HG02759 (cell line): ENCODE measurements around the gene RABL2B.
"Not testable (repeated sequence)": the region's sequence is repeated elsewhere in the genome, so short reads cannot be mapped to it uniquely, and the experiment has no call there.

ENCODE experiments used
- ATAC-seq: cut with Tn5 transposase; IDR thresholded peaks from one replicate; pipeline ENCODE4 v1.9.1; 2021; ENCODE audit warnings: mild to moderate bottlenecking, moderate library complexity; ENCODE audit not compliant: unreplicated experiment

RABL2B gene

DNA sequence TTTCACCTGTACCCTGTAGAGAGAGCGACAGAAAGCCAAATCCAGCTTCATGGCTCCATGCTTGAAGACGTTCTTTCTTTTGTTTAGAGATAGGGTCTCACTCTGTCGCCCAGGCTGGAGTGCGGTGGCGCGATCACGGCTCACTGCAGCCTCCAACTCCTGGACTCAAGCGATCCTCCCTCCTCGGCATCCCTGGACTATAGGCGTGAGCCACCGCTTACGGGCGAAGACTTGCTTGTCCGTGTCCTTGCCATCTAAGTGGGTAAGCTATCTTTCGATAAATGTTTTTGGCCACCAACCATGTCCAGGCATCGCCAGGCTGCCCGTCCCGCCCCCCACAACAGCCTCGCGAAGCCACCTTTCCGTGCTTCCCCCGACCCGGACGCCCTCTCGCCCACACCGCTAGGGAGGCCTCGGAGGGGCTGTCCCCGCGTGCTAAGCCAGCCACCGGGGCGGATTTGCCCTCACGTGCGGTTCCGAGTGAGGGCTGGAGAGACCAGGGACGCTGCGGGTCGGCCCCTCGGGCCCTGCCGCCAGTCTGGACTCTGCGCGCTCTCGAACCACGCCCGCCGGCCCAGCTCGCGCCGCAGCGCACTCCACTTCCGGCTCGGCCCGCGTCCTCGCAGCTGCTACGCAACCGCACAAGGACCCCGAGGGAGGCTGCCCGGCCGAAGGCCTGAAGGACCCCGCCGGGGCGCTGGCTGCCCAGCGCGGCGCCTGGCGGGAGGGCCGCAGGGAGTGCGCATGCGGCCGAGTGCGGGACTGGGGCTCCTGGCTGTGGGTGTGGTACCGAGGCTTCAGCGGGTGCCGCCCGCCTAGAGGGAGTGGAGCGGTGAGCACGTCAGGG, at the start of gene RABL2B:
Gene RABL2B (minus strand): TSS at position 604 of the 847 bp plus-strand sequence. CDS start 1,342 bp downstream, outside the sequence.
- peak; percentile 96 for ATAC-seq

DNA sequence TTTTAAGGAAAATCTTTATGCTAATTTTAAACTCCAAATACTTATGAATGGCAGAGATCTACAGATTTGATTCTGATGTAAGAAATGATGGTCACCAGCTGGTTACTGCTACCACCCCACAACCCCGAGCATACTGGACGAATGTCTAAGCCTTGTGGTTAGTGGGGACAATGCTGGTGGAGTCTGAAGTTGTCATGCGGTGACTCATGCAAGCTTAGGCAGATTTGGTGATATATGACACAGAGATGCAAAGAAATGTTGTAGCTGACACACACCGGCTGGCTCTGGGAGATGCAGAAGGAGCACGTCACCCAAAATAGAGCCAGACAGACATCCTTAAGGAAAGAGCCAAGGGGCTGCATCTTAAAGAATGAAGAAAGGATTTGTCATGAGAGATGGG, 3.5 kb upstream of the RABL2B start:
- not testable (repeated sequence) for ATAC-seq

DNA sequence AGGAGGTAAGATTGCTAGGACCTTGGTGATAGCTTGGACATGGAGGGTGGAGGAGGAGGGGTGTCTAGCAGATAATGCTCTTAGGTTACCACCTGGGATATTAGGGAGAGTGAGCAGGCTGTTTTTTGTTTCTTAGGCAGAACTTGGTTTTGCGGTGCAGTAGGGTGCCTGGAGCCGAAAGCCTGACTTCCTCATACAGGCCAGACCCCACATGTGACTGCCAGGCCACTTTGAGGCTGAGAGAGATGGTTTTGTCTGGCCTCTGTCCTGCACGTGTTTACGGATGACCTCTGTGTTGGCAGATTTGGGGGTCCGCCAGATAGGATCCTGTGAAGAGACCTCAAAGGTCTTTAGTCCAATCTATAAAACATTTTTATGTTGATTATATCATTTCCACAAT, 1.9 kb upstream of the RABL2B start:
- not testable (repeated sequence) for ATAC-seq

DNA sequence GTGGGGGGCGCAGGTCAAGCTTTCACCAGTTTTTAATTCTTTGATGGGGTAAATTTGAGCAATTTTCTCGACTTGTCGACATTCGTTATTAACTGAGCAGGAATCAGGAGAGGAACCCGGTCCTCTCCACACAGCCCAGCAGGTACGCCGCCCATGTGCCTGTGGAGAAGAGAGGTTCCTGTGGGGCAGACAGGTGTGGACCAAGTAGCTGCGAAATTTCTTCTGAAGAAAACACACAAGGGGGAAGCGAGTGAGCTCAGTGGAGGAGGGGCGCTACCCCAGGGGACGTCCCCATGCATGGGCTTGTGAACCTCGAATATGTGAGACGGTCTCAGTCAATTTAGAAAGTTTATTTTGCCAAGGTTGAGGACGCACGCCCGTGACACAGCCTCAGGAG, 442 bp upstream of the RABL2B start:
- ATAC-seq, result peak; percentile 32

DNA sequence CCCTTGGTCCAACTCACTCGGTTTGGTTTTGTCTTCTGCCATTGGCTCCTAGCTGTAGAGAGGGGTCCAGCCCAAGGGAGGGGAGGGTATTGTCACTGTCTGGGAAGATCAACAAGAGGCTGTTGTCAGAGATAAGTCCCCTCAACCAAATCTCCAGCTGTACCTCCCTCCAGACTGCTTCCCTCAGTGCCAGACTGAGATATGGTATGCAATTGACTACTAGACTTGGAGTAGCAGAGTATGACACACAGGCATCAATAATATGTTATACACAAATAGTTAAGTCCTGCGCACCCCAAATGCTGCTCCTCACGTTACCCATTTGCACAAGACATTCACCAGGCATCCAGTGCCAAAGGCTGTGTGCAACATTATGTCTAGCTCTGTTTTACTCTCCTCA, 1.2 kb downstream of the RABL2B start:
- ATAC-seq, result not testable (repeated sequence)

DNA sequence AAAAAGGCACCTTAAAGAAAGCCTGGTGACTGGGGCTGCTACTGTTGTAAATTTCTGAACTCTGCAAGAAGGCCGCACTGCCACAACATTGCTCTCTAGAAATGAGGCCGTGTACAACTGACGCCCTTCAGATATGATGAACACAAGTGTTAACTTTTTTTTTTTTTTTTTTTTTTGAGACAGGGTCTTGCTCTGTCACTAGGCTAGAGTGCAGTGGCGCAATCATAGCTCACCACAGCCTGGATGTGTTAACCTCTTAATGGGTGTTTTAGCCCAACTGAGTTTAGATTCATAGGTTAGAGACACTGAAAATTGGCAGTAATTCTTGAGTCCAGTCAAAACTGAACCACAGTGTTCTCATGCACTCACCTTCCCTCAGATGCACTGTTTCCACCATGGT, 3.2 kb downstream of the RABL2B start:
- ATAC-seq, result not testable (repeated sequence)

DNA sequence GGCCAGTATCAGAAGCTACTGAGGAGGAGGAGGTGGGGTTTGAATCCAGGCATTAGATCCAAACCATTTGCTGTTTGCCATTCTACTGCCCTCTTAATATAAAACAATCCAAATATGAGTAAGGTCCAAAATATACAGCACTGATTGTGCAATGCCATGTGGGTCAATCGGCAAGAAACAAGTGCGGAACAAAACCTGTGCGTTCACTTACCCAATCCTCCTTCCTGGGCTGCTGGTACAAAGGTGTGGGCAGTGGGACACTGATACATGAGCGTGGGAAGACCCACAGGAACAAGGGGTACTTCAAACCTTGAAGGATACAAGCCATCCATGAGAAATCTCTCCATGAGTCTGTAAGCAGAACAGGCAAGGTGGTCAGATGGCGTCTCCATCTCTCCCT, 5.8 kb downstream of the RABL2B start:
- ATAC-seq, result not testable (repeated sequence)

DNA sequence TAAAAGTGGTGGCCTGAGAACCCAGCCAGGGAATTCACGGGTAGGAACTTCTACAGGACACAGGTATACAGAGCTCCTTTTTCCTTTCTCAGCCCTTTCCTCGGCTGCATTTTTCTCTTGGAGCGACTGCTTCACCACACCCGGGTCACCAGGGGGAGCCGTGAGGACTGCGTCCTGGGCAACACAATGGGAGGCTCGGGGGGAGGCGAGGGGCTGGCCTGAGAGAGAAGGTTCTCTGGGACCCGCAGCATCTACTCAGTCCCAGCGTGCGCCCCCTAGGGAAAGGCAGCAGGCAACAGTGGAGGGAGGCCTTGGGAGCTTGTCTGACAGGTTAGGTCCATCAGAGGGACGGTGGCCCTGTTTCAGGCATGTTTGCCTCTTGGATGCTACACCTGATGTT, 8.3 kb downstream of the RABL2B start:
- ATAC-seq, result not testable (repeated sequence)

DNA sequence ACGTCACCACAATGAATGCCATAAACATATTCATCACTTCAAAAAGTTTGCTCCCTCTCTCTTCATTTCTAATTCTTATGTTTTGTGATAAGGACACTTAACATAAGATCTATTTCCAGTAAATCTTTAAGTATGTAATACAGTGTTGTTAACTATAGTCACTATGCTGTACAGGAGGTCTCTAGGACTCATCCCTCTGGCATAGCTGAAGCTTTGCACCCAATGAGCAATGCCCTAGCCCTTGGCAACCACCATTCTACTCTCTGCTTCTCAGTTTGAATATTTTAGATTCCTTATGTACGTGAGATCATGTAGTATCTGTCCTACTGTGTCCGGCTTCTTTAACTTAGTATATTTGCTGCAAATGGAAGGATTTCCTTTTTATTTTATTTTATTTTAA, 19.1 kb downstream of the RABL2B start:
- not testable (repeated sequence) for ATAC-seq

DNA sequence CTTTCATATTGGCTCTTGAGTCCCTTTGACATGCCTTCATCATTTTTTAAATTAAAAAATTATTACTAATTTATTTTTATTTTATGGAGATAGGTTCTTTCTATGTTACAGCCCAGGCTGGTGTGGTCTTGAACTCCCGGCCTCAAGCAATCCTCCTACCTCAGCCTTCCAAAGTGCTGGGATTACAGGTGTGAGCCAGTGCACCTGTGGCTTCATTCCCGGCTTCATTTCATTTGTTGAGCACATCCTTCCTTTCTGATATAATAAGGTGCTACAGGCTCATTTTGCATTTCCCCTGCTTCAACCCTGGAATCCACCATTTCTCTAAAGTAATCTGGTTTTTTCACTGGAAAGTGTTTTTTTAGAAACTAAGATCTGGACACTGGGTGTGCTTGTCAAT, 21.6 kb downstream of the RABL2B start:
- not testable (repeated sequence) for ATAC-seq

DNA sequence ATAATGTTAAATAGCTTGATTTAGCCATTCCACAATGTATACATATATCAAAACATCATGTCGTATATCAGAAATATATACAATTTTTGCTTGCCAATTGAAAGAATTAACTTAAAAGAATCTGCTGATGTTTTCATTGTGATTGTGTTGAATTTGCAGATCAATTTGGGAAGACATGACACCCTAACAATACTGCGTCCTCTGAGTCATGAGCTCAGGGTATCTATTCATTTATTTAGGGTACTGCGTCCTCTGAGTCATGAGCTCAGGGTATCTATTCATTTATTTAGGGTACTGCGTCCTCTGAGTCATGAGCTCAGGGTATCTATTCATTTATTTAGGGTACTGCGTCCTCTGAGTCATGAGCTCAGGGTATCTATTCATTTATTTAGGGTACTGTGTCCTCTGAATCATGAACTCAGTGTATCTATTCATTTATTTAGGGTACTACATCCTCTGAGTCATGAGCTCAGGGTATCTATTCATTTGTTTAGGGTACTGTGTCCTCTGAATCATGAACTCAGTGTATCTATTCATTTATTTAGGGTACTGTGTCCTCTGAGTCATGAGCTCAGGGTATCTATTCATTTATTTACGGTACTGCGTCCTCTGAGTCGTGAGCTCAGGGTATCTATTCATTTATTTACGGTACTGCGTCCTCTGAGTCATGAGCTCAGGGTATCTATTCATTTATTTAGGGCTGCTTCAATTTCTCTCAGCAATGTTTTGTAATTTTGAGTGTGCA, 23.7 kb downstream of the RABL2B start:
- not testable (repeated sequence) for ATAC-seq

DNA sequence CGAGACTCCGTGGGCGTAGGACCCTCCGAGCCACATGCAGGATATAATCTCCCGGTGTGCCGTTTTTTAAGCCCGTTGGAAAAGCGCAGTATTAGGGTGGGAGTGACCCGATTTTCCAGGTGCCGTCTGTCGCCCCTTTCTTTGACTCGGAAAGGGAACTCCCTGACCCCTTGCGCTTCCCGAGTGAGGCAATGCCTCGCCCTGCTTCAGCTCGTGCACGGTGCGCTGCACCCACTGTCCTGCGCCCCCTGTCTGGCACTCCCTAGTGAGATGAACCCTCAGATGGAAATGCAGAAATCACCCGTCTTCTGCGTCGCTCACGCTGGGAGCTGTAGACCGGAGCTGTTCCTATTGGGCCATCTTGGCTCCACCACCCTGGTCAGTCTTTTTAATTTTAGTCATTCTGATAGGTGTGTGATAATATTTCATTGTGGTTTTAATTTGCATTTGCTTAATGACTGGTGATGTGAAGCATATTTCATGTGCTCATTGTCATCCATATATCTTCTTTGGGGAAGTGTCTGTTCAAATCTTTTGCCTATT, 26.4 kb downstream of the RABL2B start:
- ATAC-seq, result not testable (repeated sequence)

DNA sequence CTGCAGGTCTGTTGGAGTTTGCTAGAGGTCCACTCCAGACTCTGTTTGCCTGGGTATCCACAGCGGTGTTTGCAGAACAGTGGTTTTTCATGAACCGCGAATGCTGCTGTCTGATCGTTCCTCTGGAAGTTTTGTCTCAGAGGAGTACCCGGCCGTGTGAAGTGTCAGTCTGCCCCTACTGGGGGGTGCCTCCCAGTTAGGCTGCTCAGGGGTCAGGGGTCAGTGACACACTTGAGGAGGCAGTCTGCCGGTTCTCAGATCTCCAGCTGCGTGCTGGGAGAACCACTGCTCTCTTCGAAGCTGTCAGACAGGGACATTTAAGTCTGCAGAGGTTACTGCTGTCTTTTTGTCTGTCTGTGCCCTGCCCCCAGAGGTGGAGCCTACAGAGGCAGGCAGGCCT, 27.0 kb downstream of the RABL2B start:
- not testable (repeated sequence) for ATAC-seq

DNA sequence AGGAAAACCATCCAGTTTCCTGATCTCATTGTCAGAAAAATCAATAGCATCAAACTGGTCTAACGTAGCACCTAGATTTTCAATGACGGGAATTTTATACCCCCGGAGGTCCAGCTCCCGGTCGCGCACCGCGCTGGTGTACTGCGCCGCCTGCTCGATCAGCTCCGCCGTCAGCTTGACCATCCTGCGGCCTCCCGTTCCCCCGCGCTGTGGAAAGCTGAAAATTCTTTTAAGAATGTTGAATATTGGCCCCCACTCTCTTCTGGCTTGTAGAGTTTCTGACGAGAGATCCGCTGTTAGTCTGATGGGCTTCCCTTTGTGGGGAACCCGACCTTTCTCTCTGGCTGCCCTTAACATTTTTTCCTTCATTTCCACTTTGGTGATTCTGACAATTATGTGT, 28.2 kb downstream of the RABL2B start:
- ATAC-seq, result not testable (repeated sequence)

DNA sequence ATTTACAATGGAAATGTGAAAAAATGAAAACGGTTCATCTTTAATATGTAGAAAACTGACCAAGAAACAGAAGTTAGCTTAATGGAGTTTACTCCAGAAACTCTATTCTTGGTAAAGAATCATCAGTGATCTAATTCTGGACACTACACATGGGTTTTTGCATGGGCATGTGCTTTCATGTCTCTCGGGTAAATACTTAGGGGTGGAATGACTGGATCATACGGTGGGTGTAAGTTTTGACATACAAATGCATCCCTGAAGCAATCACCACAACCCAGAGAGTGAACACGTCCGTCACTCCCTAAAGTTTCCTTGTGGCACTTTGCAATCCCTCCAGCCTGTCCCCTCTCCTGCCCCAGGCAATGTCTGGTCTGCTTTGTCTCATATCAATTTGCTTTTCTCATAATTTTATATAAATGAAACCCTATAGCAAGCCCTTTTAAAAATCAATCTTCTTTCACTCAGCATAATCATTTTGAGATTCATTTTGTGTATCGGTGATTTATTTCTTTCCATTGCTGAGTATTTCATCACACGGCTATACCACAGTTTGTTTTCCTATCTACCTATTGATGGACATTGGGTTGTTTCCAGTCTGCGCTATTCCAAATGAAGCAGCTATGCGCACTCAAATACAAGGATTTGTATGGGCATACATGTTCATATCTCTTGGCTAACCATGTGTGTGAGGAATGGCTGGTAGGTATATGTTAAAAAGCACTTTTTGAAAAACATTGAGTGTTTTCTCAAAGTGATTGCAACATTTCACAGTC, 33.9 kb downstream of the RABL2B start:
- ATAC-seq, result not testable (repeated sequence)

DNA sequence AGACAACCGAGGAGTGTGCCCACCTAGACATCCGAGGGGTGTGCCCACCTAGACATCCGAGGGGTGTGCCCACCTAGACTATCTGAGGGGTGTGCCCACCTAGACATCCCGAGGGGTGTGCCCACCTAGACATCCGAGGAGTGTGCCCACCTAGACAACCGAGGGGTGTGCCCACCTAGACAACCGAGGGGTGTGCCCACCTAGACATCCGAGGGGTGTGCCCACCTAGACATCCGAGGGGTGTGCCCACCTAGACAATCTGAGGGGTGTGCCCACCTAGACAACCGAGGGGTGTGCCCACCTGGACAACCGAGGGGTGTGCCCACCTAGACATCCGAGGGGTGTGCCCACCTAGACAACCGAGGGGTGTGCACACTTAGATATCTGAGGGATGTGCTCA, 34.8 kb downstream of the RABL2B start:
- ATAC-seq, result not testable (repeated sequence)

DNA sequence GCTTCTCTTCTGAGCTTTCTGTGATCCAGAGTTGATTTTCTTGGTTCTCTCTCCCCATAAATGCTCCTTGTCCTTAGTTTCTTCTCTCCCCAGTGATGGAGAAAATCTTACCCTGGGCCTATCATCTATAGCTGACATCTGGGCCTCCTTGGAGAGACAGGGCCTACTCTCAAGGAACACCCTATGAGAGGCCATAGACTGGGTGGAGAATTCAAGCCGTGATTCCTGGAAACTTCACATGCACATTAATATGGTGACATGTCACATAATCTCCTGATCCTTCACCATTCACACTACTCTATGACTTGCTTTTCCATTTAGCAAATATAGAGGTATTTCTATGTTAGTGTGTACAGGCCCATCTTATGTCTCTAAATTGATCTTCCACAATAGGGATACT, 35.9 kb downstream of the RABL2B start:
- not testable (repeated sequence) for ATAC-seq

DNA sequence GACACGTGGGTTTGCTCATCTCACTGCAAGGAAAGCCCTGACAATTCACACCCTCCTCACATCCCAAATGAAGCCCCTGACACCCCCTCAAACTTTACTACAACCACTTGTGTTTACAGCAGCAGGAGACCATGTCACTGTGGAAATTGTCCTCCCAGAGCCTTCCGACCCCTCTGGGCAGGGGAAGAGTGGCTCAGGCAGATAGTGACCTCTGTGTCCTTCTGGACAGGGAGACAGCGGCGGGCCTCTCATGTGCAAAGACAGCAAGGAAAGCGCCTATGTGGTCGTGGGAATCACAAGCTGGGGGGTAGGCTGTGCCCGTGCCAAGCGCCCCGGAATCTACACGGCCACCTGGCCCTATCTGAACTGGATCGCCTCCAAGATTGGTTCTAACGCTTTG, 39.0 kb downstream of the RABL2B start:
- not testable (repeated sequence) for ATAC-seq

DNA sequence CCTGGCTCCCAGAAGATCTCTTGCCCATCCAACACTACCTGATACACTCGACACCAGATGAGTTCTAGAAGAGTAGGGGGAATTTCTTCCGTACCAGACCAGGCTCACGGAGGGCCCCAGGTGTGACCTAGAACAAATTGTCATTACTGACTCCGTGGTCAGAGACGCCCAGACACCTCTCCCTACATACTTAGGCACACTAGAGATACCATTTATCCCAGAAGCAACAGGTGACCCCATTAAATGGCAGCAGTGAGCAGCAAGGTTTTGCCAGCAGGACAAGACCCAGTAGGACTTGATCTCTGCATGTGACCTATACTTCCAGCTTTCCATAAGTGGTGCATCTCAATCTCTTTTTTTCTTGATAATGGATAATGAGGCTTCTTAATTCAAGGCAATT, 42.7 kb downstream of the RABL2B start:
- not testable (repeated sequence) for ATAC-seq

DNA sequence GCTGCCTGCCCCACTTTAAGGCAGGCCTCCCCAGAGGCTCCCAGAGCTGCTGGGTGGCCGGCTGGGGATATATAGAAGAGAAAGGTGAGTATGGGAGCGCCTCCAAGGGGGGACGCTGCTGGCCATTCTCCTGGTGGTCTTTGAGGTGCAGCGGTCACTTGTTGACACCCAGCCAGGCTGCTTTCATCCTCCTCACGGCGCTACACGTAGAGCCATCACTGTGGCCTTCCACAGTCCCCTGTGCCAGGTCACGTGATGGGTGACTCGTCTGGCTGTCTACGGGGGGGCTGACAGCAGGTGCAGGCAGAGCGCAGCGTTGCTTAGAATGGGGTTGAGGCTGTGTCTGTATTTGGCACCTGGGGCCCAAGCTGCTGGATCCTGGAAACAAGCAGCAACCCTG, 43.5 kb downstream of the RABL2B start:
- ATAC-seq, result no peak

DNA sequence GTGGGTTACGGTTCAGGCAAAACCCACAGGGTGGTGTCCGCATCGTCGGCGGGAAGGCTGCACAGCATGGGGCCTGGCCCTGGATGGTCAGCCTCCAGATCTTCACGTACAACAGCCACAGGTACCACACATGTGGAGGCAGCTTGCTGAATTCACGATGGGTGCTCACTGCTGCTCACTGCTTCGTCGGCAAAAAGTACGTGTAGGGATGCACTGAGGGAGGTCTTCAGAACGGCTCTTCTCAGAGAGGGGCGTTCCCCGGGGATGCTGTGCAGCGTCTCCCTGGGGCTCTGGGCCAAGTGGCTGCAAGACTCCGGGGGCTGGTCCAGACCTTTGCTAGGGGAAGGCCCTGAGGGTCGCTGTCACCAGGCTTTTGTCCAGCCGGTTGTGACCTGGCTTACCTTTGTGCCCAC, 44.2 kb downstream of the RABL2B start:
- ATAC-seq, result no peak
